ENCODE results near the gene PLCB4. TPM values are rescaled to one million over a fixed set of nuclear protein-coding genes. Genes with fewer than 3 reads are reported as not detected.

PLCB4 gene
- total and polyA plus RNA-seq, 8 donors: 6.2 to 15.3 (median 9.4) TPM

GRCh38 chr20:9480066-9480465 lies 411.2 kb downstream of the PLCB4 start:
- Histone ChIP-seq H3K27me3 (no peaks in the 10 kb centered on the region), H3K4me1 (peaks cover 0 to 7% of the 10 kb centered on the region in 2 donors), H3K27ac (no peak overlapping the region), H3K4me3 (no peak overlapping the region), H3K36me3 (no peaks in the 10 kb centered on the region), H3K9me3 (no peaks in the 10 kb centered on the region)
- TF ChIP-seq CTCF (IDR thresholded peaks at IDR 0.05): no peak
- DNase-seq: no peak
- intact Hi-C loops (cut with DNase I): no loop called here
- ATAC-seq: no peak

GRCh38 chr20:9482180-9482579 lies 413.3 kb downstream of the PLCB4 start:
- Histone ChIP-seq H3K9me3 (no peaks in the 10 kb centered on the region), H3K36me3 (no peaks in the 10 kb centered on the region), H3K27ac (no peak overlapping the region), H3K27me3 (no peaks in the 10 kb centered on the region), H3K4me3 (no peak overlapping the region), H3K4me1 (peaks cover 0 to 7% of the 10 kb centered on the region in 2 donors)
- ATAC-seq: no peak
- intact Hi-C loops (cut with DNase I): no loop called here
- TF ChIP-seq CTCF (IDR thresholded peaks at IDR 0.05): no peak
- DNase-seq: no peak

GRCh38 chr20:9483131-9483530 lies 414.2 kb downstream of the PLCB4 start:
- Histone ChIP-seq H3K27me3 (no peaks in the 10 kb centered on the region), H3K9me3 (no peaks in the 10 kb centered on the region), H3K27ac (no peak overlapping the region), H3K4me1 (peaks cover 0 to 7% of the 10 kb centered on the region in 2 donors), H3K36me3 (no peaks in the 10 kb centered on the region), H3K4me3 (no peak overlapping the region)
- intact Hi-C loops (cut with DNase I): no loop called here
- DNase-seq (no peak), ATAC-seq (no peak)
- TF ChIP-seq CTCF (IDR thresholded peaks at IDR 0.05): no peak

- ATAC-seq: no peak
Measured at GRCh38 chr20:9485614-9486340, 416.9 kb downstream of the PLCB4 start.

GRCh38 chr20:9487231-9487630 lies 418.3 kb downstream of the PLCB4 start:
- DNase-seq: no peak
- Histone ChIP-seq H3K27me3 (no peaks in the 10 kb centered on the region), H3K27ac (no peak overlapping the region), H3K4me3 (no peak overlapping the region), H3K9me3 (no peaks in the 10 kb centered on the region), H3K4me1 (no peaks in the 10 kb centered on the region), H3K36me3 (no peaks in the 10 kb centered on the region)
- no peak for ATAC-seq
- no peak for TF ChIP-seq CTCF (IDR thresholded peaks at IDR 0.05)
- intact Hi-C loops (cut with DNase I): no loop called here

More at GRCh38 chr20:9485614-9486340, 416.9 kb downstream of the PLCB4 start:
- Histone ChIP-seq H3K4me1 (peaks cover 0 to 7% of the 10 kb centered on the region in 2 donors), H3K27me3 (no peaks in the 10 kb centered on the region), H3K36me3 (no peaks in the 10 kb centered on the region), H3K27ac (no peak overlapping the region), H3K9me3 (no peaks in the 10 kb centered on the region), H3K4me3 (no peak overlapping the region)
- intact Hi-C loops (cut with DNase I): no loop called here
- no peak for DNase-seq
- no peak for TF ChIP-seq CTCF (IDR thresholded peaks at IDR 0.05)
